HG03378 (cell line): Measurements from ENCODE around the gene GPHN.

ENCODE experiments used
- ATAC-seq: cut with Tn5 transposase; IDR thresholded peaks from one replicate; pipeline ENCODE4 v1.9.1; 2021; ENCODE audit warnings: mild to moderate bottlenecking, moderate library complexity; ENCODE audit not compliant: unreplicated experiment

Gene GPHN

GRCh38 chr14:66916421-66916820 lies 408.5 kb downstream of the GPHN start:
- ATAC-seq, result no peak

GRCh38 chr14:66918527-66918926 lies 410.6 kb downstream of the GPHN start:
- ATAC-seq, result no peak

DNA sequence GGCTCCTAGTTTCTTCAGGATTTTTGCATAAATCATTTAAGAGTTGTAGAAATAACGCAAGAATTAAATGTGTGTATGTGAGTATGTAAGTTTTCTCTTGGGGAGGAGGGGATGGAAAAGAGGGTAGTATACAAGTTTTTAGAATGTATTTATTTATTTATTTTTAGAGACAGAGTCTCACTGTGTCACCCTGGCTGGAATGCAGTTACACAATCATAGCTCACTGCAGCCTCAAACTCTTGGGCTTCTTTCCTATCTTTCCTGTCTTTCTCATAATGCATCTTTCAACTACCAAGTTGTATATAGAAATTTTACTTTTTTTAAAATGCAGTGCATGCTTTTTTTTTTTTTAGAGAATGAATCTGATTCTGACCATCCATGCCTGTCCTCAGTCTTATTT lies 412.2 kb downstream of the GPHN start:
- ATAC-seq, result no peak

- ATAC-seq, result no peak
Observed at GRCh38 chr14:66923251-66923650, 415.3 kb downstream of the GPHN start.

- ATAC-seq, result no peak
Observed at GRCh38 chr14:66939409-66939808, 431.5 kb downstream of the GPHN start.

- no peak for ATAC-seq
Observed at GRCh38 chr14:66944872-66945271, 436.9 kb downstream of the GPHN start.

DNA sequence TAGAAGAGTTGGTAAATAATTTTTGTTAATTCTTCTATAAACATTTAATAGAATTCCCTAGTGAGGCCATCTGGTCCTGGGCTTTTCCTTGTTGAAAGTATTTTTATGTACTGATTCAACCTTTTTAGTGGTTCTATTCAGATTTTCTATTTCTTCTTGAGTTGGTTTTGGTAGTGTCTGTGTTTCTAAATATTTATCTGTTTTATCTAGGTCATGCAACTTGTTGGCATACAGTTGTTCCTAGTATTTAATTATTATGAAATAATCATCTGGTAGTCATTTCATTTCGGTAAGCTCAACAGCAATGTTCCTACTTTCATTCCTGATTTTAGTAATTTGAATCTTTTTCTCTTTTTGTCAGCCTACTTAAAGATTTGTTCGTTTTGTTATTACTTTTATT lies 447.2 kb downstream of the GPHN start:
- ATAC-seq, result no peak

GRCh38 chr14:66959437-66960050 lies 451.6 kb downstream of the GPHN start:
- ATAC-seq, result no peak

DNA sequence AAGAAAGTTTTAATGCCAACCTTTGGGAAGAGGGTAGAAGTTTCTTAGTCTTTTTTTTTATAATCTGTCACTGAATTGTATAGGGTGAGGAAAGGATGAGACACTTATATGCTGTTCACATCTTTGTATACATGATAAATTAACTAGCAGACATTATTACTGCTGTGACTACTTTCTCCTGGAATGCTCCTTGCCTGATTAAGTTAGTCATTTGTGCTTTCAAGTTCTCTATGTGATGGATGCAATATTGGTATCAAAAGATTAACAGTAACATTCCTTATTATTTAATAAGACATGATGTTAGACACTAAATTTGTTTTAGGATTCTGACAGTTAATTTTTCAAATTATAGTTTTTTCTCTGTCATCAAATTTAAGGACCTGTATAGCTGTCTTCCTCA lies 457.9 kb downstream of the GPHN start:
- ATAC-seq, result no peak

DNA sequence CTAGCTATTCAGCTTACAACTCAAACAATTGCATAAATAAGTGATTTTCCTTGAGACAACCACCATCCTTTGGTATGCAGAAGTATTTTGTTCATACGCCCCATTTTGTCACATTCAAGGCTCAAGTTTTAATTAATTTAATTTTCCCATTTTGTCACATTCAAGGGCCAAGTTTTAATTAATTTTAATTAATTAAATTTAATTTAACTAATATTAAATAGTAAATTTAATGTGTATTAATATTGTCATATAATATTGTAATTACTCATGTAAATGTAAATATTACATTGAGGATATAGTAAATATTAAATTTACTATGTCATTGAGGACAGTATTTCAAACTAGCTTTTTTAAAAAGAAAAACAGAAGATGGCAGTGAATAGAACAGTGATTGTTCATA lies 464.5 kb downstream of the GPHN start:
- no peak for ATAC-seq

- ATAC-seq, result no peak
Observed at GRCh38 chr14:66974397-66975025, 466.6 kb downstream of the GPHN start.

DNA sequence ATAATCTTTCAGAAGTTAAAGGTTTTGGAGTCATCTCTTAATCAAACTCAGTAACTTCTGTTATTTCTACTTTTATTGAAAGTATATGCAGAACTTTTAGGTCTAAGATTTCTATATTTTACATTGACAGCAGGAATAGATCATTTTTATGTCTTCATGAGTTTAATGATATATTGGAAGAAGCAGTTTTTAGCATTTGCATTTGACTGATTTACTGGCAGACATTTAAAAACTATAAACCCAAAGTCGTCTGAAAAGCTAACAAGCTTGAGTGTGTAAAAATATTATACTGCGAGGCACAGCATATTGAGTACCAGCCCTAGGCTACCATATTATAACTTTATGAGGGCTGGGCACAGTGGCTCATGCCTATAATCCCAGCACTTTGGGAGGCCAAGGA lies 467.3 kb downstream of the GPHN start:
- no peak for ATAC-seq

DNA sequence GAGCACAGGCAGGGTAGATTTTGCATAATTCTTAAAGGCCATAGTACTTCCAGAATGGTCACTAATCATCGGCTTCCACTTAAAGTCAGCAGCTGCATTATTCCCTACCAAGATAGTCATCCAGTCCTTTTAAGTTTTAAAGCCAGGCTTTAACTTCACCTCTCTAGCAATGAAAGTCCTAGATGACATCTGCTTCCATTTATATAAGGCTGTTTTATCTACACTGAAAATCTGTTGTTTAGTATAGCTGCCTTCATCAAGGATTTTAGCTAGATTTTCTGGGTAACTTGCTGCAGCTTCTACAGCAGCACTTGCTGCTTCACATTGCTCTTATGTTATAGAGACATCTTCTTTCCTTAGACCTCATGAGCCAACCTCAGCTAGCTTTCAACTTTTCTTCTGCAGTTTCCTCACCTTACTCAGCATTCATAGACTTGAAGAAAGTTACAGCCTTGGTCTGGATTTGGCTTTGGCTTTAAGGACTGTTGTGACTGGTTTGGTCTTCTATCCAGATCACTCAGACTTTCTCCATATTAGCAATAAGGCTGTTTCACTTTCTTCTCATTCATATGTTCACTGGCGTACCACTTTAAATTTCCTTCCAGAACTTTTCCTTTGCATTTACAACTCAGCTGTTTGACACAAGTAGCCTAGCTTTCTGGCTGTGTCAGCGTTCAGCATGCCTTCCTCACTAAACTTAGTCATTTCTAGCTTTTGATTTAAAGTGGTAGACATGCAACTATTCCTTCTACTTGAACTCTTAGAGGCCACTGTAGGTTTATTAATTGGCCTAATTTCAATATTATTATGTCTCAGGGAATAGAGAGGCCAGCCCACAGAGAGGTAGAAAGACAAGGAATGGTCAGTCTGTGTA lies 471.4 kb downstream of the GPHN start:
- no peak for ATAC-seq

GRCh38 chr14:66982247-66982646 lies 474.3 kb downstream of the GPHN start:
- ATAC-seq, result no peak

DNA sequence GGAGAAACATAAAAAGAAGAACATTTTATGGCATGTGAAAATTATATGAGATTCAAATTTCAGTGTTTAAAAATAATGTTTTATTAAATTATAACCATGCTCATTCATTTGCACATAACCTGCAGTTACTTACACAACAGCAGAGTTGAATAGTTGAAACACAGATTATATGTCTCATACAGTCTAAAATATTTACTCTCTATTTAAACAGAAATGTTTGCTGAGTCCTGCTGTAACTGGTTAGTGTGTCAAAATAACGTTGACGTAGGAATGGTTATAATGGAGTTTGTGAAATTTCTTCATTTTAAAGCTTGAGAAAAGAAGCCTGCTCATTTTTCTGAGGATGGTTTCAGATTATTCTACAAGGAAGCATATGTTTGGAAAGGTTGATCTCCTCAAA lies 484.8 kb downstream of the GPHN start:
- no peak for ATAC-seq

- no peak for ATAC-seq
Observed at GRCh38 chr14:66993512-66993911, 485.6 kb downstream of the GPHN start.

GRCh38 chr14:66998013-66998412 lies 490.1 kb downstream of the GPHN start:
- ATAC-seq, result no peak

- ATAC-seq, result no peak
Observed at GRCh38 chr14:66999978-67000377, 492.0 kb downstream of the GPHN start.

DNA sequence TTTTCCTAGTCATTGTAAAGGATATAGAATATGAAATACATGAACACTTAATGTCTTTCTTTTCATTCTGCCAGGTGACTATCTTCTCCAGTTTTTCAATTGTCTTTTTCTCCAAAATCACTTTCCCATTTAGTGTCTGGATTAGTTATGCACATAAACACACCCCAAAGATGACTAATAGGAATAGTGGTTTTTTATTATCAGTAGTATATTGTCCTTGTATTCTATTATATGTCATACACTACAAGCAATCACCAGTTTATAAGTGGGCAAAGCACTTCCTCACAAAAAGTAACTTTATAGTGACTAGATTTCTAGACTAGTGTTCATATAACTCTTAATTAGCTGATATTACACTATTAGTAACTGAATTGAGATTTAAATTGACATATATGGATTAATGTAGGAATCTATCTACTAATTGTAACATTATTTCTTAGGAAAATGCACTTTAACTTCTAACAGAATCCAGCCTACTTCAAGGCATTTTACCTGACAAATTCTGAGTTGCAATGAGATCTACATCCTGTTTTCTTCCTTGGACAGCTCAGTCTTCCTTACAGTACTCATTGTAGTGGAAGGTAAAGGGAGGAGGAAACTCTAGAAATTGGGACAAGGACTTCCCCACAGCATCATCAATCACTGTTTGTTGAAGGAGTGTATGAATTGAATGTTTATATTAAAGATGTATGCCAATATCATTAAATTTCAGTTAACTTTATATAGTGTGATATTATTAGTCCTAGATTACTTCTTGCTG lies 495.2 kb downstream of the GPHN start:
- no peak for ATAC-seq

GRCh38 chr14:67004521-67004920 lies 496.6 kb downstream of the GPHN start:
- ATAC-seq, result no peak

GRCh38 chr14:67010602-67011001 lies 502.7 kb downstream of the GPHN start:
- ATAC-seq, result no peak
